ENCODE data around the gene OR2AP1. TPM values are rescaled to one million over a fixed set of nuclear protein-coding genes. Genes with fewer than 3 reads are reported as not detected.
"Not testable (repeated sequence)": the region's sequence is repeated elsewhere in the genome, so short reads cannot be mapped to it uniquely, and the experiment has no call there.

The OR2AP1 gene
- total and polyA plus RNA-seq, 2 donors (not counting 1 experiment from before 2014, with no cell fraction given), result 0.17 TPM; not detected in 1

DNA sequence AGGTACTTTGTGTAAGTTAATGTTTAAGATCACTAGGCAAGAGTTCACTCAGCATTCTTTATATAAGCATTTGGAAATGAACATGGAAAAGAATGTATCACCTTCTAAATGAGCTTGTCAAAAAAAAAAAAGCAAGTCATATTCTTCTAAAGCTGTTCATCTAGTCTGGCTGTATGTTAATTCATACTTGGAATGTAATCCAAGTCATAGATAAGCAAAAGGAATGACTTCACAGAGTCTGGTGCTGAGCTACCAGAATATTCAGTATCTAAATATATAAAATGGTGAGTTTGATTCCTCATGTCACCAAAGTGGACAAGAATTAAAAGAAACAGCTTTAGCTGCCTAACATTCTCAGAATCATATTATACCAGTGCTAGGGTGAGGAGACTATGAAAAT, 18.0 kb upstream of the OR2AP1 start:
- no peaks in the 10 kb centered on the region for H3K79me2 ChIP-seq (ENCODE audit: control insufficient read depth, insufficient read depth, low read length)
- no peaks in the 10 kb centered on the region for H3K4me1 ChIP-seq (ENCODE audit: control insufficient read depth in 2 of 2, insufficient read depth in 2 of 2, low read length in 2 of 2)
- no peak overlapping the region for H3K4me2 ChIP-seq (replicated peaks; ENCODE audit: low read depth, low read length, poor library complexity, severe bottlenecking)
- Mint-ChIP-seq H3K4me3 (no peak overlapping the region), H3K27me3 (peaks cover 25% of the 10 kb centered on the region), H3K27ac (no peak overlapping the region), H3K4me1 (no peaks in the 10 kb centered on the region), H3K9me3 (ENCODE audit: insufficient read depth) (peaks cover 9% of the 10 kb centered on the region)
- ChIA-PET CTCF (interaction anchor here (0.6 kb wide), 1 partner anchor 728 kb away, joined by 3 read pairs; no protein-coding TSS in a partner anchor), POLR2A (no interaction called here)
- H2AFZ ChIP-seq (ENCODE audit: insufficient read depth, low read depth, low read length, poor library complexity, severe bottlenecking), result no peak overlapping the region
- H4K20me1 ChIP-seq (ENCODE audit: control insufficient read depth, insufficient read depth, low read length, poor library complexity, severe bottlenecking), result no peaks in the 10 kb centered on the region
- no peak overlapping the region for H3K4me3 ChIP-seq (ENCODE audit: control extremely low read depth in 1 of 5, extremely low read depth in 1 of 5, insufficient read depth in 1 of 5, low read depth in 2 of 5, low read length in 4 of 5)
- no peak overlapping the region for H3K27ac ChIP-seq (ENCODE audit: low read length in 2 of 2)
- ATAC-seq (ENCODE audit: low read depth) (no peak), DNase-seq (no peak)
- intact Hi-C loops (cut with micrococcal nuclease), result no loop called here
- TF ChIP-seq EZH2 (IDR thresholded peaks at IDR 0.05; ENCODE audit: borderline replicate concordance, insufficient read depth, low read depth, low read length, poor library complexity, severe bottlenecking), result no peak
- TF ChIP-seq, protein P1, sequence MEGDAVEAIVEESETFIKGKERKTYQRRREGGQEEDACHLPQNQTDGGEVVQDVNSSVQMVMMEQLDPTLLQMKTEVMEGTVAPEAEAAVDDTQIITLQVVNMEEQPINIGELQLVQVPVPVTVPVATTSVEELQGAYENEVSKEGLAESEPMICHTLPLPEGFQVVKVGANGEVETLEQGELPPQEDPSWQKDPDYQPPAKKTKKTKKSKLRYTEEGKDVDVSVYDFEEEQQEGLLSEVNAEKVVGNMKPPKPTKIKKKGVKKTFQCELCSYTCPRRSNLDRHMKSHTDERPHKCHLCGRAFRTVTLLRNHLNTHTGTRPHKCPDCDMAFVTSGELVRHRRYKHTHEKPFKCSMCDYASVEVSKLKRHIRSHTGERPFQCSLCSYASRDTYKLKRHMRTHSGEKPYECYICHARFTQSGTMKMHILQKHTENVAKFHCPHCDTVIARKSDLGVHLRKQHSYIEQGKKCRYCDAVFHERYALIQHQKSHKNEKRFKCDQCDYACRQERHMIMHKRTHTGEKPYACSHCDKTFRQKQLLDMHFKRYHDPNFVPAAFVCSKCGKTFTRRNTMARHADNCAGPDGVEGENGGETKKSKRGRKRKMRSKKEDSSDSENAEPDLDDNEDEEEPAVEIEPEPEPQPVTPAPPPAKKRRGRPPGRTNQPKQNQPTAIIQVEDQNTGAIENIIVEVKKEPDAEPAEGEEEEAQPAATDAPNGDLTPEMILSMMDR (IDR thresholded peaks at IDR 0.05), result no peak
- no peaks in the 10 kb centered on the region for H3K36me3 ChIP-seq (replicated peaks in 1 of 2; ENCODE audit: control extremely low read depth in 1 of 2, control insufficient read depth in 1 of 2, extremely low read depth in 1 of 2, insufficient read depth in 2 of 2, low read length in 1 of 2)
- H3K9me3 ChIP-seq (ENCODE audit: control extremely low read depth in 1 of 3, control insufficient read depth in 2 of 3, insufficient read depth in 1 of 3, low read length in 2 of 3), result peaks cover 5 to 22% (median 6%) of the 10 kb centered on the region in 3 donors
- H3K27me3 ChIP-seq (replicated peaks in 1 of 4; ENCODE audit: control extremely low read depth in 1 of 4, control insufficient read depth in 3 of 4, insufficient read depth in 4 of 4, low read length in 3 of 4), result peaks cover 0 to 14% (median 3%) of the 10 kb centered on the region in 4 experiments
- no peak overlapping the region for H3K9ac ChIP-seq (ENCODE audit: low read length)

DNA sequence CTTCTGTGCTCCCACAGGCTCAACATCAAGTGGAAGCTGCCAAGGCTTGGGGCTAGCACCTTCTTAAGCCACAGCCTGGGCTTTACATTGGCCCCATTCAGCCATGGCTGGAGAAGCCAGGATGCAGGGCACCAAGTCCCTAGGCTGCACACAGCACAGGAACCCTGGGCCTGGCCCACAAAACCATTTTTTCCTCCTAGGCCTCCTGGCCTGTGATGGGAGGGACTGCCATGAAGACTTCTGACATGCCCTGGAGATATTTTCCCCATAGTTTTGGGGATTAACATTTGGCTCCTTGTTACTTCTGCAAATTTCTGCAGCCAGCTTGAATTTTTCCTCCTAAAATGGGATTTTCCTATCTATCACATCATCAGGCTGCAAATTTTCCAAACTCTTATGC, 2.2 kb upstream of the OR2AP1 start:
- H3K27ac ChIP-seq (ENCODE audit: low read length in 2 of 2); H3K4me3 Mint-ChIP-seq; DNase-seq; H3K9ac ChIP-seq (ENCODE audit: low read length); H3K4me1 Mint-ChIP-seq; H3K4me3 ChIP-seq (ENCODE audit: control extremely low read depth in 1 of 5, extremely low read depth in 1 of 5, insufficient read depth in 1 of 5, low read depth in 2 of 5, low read length in 4 of 5); H2AFZ ChIP-seq (ENCODE audit: insufficient read depth, low read depth, low read length, poor library complexity, severe bottlenecking); H4K20me1 ChIP-seq (ENCODE audit: control insufficient read depth, insufficient read depth, low read length, poor library complexity, severe bottlenecking); H3K4me1 ChIP-seq (ENCODE audit: control insufficient read depth in 2 of 2, insufficient read depth in 2 of 2, low read length in 2 of 2); H3K36me3 ChIP-seq (replicated peaks in 1 of 2; ENCODE audit: control extremely low read depth in 1 of 2, control insufficient read depth in 1 of 2, extremely low read depth in 1 of 2, insufficient read depth in 2 of 2, low read length in 1 of 2); H3K79me2 ChIP-seq (ENCODE audit: control insufficient read depth, insufficient read depth, low read length); intact Hi-C loops (cut with micrococcal nuclease); POLR2A ChIA-PET; H3K27ac Mint-ChIP-seq; CTCF ChIA-PET; H3K4me2 ChIP-seq (replicated peaks; ENCODE audit: low read depth, low read length, poor library complexity, severe bottlenecking); H3K27me3 ChIP-seq (replicated peaks in 1 of 4; ENCODE audit: control extremely low read depth in 1 of 4, control insufficient read depth in 3 of 4, insufficient read depth in 4 of 4, low read length in 3 of 4); ATAC-seq (ENCODE audit: low read depth): not testable (repeated sequence)
- peaks cover 16% of the 10 kb centered on the region for H3K27me3 Mint-ChIP-seq
- H3K9me3 Mint-ChIP-seq (ENCODE audit: insufficient read depth), result peaks cover 21% of the 10 kb centered on the region
- peaks cover 1 to 27% (median 27%) of the 10 kb centered on the region in 3 donors for H3K9me3 ChIP-seq (ENCODE audit: control extremely low read depth in 1 of 3, control insufficient read depth in 2 of 3, insufficient read depth in 1 of 3, low read length in 2 of 3)

DNA sequence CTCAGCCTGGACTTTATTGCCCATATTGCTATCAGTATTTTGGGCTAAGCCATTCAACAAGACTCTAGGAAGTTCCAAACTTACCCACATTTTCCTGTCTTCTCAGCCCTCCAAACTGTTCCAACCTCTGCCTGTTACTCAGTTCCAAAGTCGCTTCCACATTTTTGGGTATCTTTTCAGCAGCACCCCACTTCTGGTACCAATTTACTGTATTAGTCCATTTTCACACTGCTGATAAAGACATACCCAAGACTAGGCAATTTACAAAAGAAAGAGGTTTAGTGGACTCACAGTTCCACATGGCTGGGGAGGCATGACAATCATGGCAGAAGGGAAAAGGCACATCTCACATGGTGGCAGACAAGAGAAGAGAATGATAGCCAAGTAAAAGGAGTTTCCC, 1.6 kb upstream of the OR2AP1 start:
- DNase-seq; POLR2A ChIA-PET; H3K9ac ChIP-seq (ENCODE audit: low read length); H3K4me3 Mint-ChIP-seq; H3K27ac Mint-ChIP-seq; H4K20me1 ChIP-seq (ENCODE audit: control insufficient read depth, insufficient read depth, low read length, poor library complexity, severe bottlenecking); H3K4me2 ChIP-seq (replicated peaks; ENCODE audit: low read depth, low read length, poor library complexity, severe bottlenecking); H3K27me3 ChIP-seq (replicated peaks in 1 of 4; ENCODE audit: control extremely low read depth in 1 of 4, control insufficient read depth in 3 of 4, insufficient read depth in 4 of 4, low read length in 3 of 4); H3K27ac ChIP-seq (ENCODE audit: low read length in 2 of 2); intact Hi-C loops (cut with micrococcal nuclease); H3K4me1 Mint-ChIP-seq; CTCF ChIA-PET; H2AFZ ChIP-seq (ENCODE audit: insufficient read depth, low read depth, low read length, poor library complexity, severe bottlenecking); H3K79me2 ChIP-seq (ENCODE audit: control insufficient read depth, insufficient read depth, low read length); H3K4me3 ChIP-seq (ENCODE audit: control extremely low read depth in 1 of 5, extremely low read depth in 1 of 5, insufficient read depth in 1 of 5, low read depth in 2 of 5, low read length in 4 of 5); H3K36me3 ChIP-seq (replicated peaks in 1 of 2; ENCODE audit: control extremely low read depth in 1 of 2, control insufficient read depth in 1 of 2, extremely low read depth in 1 of 2, insufficient read depth in 2 of 2, low read length in 1 of 2); H3K4me1 ChIP-seq (ENCODE audit: control insufficient read depth in 2 of 2, insufficient read depth in 2 of 2, low read length in 2 of 2); ATAC-seq (ENCODE audit: low read depth): not testable (repeated sequence)
- H3K9me3 ChIP-seq (ENCODE audit: control extremely low read depth in 1 of 3, control insufficient read depth in 2 of 3, insufficient read depth in 1 of 3, low read length in 2 of 3), result peaks cover 1 to 27% (median 27%) of the 10 kb centered on the region in 3 donors
- WGBS (ENCODE audit: insufficient coverage), result 80% methylated on average over 1 of the region's 1 CpG
- Mint-ChIP-seq H3K27me3 (peaks cover 17% of the 10 kb centered on the region), H3K9me3 (ENCODE audit: insufficient read depth) (peaks cover 21% of the 10 kb centered on the region)
